ENCODE data around the gene UBA52. TPM values are rescaled to one million over a fixed set of nuclear protein-coding genes. Genes with fewer than 3 reads are reported as not detected.

UBA52 gene
- total and polyA plus RNA-seq, 2 of the 13 experiments (the other 11 are each of a cell fraction or from before 2014, with no cell fraction given) = 959 to 1,782 TPM

DNA sequence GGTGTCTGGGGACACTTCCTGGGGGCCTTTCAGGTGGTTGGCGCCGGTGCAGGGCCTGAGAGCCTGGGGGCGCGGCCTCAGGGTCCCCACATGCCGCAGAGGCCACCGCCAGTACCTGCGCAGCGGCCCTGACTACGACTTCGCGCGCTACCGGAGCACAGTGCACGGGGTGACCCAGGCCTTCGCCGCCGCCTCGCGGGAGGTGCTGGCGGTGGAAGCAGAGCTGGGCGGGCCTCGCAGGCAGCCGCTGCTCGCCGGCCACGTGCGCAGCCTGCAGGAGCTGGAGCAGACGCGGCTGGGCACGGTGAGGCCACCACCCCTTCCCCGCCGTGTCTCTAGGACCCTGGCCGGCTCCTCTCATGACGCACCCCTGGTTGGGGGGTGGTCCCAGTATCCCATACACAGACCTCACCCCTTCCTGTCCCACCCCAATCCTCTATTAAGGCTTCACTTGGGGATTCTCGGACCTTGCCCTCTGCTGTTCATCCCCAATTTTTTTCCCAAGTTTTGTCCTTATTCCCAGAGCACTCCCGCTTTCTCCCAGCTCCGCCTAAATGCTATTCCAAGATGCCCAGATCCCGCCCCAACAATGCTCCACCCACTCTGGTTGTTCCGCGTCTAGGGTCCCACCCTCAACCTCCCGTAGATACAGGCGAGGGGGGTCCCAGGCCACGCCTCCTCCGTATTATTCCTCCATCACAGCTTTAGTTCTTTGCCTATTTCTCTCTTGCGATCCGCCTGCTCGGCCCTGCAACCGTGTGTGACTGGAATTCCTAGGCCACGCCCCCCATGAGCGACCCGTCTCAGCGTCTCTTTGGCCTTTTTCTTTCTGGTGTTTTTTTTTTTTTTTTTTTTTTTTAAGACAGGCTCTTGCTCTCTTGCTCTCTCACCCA is 18.0 kb downstream of the UBA52 start (continued):
- TF ChIP-seq, protein P1, sequence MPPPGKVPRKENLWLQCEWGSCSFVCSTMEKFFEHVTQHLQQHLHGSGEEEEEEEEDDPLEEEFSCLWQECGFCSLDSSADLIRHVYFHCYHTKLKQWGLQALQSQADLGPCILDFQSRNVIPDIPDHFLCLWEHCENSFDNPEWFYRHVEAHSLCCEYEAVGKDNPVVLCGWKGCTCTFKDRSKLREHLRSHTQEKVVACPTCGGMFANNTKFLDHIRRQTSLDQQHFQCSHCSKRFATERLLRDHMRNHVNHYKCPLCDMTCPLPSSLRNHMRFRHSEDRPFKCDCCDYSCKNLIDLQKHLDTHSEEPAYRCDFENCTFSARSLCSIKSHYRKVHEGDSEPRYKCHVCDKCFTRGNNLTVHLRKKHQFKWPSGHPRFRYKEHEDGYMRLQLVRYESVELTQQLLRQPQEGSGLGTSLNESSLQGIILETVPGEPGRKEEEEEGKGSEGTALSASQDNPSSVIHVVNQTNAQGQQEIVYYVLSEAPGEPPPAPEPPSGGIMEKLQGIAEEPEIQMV (CRISPR knock-in tag; IDR thresholded peaks at IDR 0.05; ENCODE audit: low read depth) = peak; percentile 76
- TF ChIP-seq ISX (CRISPR knock-in tag; conservative IDR thresholded peaks at IDR 0.05) = peak; percentile 67; the same call in 1 of the 2 replicates
- TF ChIP-seq, protein P2, sequence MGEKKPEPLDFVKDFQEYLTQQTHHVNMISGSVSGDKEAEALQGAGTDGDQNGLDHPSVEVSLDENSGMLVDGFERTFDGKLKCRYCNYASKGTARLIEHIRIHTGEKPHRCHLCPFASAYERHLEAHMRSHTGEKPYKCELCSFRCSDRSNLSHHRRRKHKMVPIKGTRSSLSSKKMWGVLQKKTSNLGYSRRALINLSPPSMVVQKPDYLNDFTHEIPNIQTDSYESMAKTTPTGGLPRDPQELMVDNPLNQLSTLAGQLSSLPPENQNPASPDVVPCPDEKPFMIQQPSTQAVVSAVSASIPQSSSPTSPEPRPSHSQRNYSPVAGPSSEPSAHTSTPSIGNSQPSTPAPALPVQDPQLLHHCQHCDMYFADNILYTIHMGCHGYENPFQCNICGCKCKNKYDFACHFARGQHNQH (CRISPR knock-in tag; IDR thresholded peaks at IDR 0.05) = peak; percentile 32; the same call in 1 of the 2 replicates
- no peak for TF ChIP-seq ATAD3A (CRISPR knock-in tag; IDR thresholded peaks at IDR 0.05)
- no peak for TF ChIP-seq ZNF292 (CRISPR knock-in tag; IDR thresholded peaks at IDR 0.05; ENCODE audit: borderline replicate concordance, low read depth)
- no peak for TF ChIP-seq ZNF850 (CRISPR knock-in tag; conservative IDR thresholded peaks at IDR 0.05)
- 0 out of 2 replicates have a peak, but pooled peaks have one; percentile 87 for TF ChIP-seq ZNF367 (CRISPR knock-in tag; IDR thresholded peaks at IDR 0.05; ENCODE audit: borderline replicate concordance)
- TF ChIP-seq, protein P3, sequence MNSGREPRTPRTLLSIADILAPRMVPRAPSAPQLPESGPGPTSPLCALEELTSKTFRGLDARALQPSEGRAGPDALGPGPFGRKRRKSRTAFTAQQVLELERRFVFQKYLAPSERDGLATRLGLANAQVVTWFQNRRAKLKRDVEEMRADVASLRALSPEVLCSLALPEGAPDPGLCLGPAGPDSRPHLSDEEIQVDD (CRISPR knock-in tag; IDR thresholded peaks at IDR 0.05; ENCODE audit: borderline replicate concordance) = peak; percentile 98; the same call in 1 of the 2 replicates
- peak; percentile 89 for TF ChIP-seq ZBTB42 (CRISPR knock-in tag; IDR thresholded peaks at IDR 0.05)
- TF ChIP-seq KLF15 (CRISPR knock-in tag; IDR thresholded peaks at IDR 0.05; ENCODE audit: borderline replicate concordance) = peak; percentile 45; the same call in 1 of the 2 replicates
- peak; percentile 98; the same call in 1 of the 2 replicates for TF ChIP-seq ZNF446 (CRISPR knock-in tag; IDR thresholded peaks at IDR 0.05)
- no peak for TF ChIP-seq KLF11 (CRISPR knock-in tag; IDR thresholded peaks at IDR 0.05)
- peak; percentile 39; the same call in 1 of the 2 replicates for TF ChIP-seq FOXA3 (CRISPR knock-in tag; IDR thresholded peaks at IDR 0.05)
- TF ChIP-seq SPEN (CRISPR knock-in tag; IDR thresholded peaks at IDR 0.05; ENCODE audit: low read depth) = peak; percentile 85
- TF ChIP-seq HOXA7 (CRISPR knock-in tag; IDR thresholded peaks at IDR 0.05) = 0 out of 2 replicates have a peak, but pooled peaks have one; percentile 77
- no peak for TF ChIP-seq NFE2 (CRISPR knock-in tag; IDR thresholded peaks at IDR 0.05)
- TF ChIP-seq ZNF782 (CRISPR knock-in tag; IDR thresholded peaks at IDR 0.05; ENCODE audit: borderline replicate concordance) = peak; percentile 88; the same call in 1 of the 2 replicates
- peak; percentile 72; the same call in 1 of the 2 replicates for TF ChIP-seq ZFP82 (CRISPR knock-in tag; IDR thresholded peaks at IDR 0.05; ENCODE audit: borderline replicate concordance)
- TF ChIP-seq SOX5 (CRISPR knock-in tag; IDR thresholded peaks at IDR 0.05; ENCODE audit: borderline replicate concordance) = no peak; the same call in 1 of the 2 replicates
- TF ChIP-seq, protein P4, sequence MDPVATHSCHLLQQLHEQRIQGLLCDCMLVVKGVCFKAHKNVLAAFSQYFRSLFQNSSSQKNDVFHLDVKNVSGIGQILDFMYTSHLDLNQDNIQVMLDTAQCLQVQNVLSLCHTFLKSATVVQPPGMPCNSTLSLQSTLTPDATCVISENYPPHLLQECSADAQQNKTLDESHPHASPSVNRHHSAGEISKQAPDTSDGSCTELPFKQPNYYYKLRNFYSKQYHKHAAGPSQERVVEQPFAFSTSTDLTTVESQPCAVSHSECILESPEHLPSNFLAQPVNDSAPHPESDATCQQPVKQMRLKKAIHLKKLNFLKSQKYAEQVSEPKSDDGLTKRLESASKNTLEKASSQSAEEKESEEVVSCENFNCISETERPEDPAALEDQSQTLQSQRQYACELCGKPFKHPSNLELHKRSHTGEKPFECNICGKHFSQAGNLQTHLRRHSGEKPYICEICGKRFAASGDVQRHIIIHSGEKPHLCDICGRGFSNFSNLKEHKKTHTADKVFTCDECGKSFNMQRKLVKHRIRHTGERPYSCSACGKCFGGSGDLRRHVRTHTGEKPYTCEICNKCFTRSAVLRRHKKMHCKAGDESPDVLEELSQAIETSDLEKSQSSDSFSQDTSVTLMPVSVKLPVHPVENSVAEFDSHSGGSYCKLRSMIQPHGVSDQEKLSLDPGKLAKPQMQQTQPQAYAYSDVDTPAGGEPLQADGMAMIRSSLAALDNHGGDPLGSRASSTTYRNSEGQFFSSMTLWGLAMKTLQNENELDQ (CRISPR knock-in tag; IDR thresholded peaks at IDR 0.05; ENCODE audit: borderline replicate concordance) = no peak
- no peak for TF ChIP-seq SRF (IDR thresholded peaks at IDR 0.05; ENCODE audit: low read depth, low read length)
- TF ChIP-seq ZSCAN9 (CRISPR knock-in tag; IDR thresholded peaks at IDR 0.05; ENCODE audit: borderline replicate concordance) = peak; percentile 77; the same call in 1 of the 2 replicates
- TF ChIP-seq ZNF598 (CRISPR knock-in tag; IDR thresholded peaks at IDR 0.05; ENCODE audit: borderline replicate concordance) = no peak; the same call in 1 of the 2 replicates
- TF ChIP-seq ZNF180 (CRISPR knock-in tag; IDR thresholded peaks at IDR 0.05; ENCODE audit: borderline replicate concordance, low read depth) = peak; percentile 88; the same call in 1 of the 2 replicates
